MG63 (cell line): ENCODE results near the gene AUH. TPM values are rescaled to one million over a fixed set of nuclear protein-coding genes. Genes with fewer than 3 reads are reported as not detected.

Source experiments
- DNase-seq: peaks from one replicate; pipeline ENCODE4 v3.0.0-alpha.2; 2020
- H3K27me3 ChIP-seq: fragments of 250-450 bp; sonication (Bioruptor Pico); 2 replicates; pipeline ENCODE4 v1.5.1; 2020; ENCODE audit warnings: mild to moderate bottlenecking, moderate library complexity
- H3K36me3 ChIP-seq: fragments of 250-450 bp; sonication (Bioruptor Pico); 2 replicates; pipeline ENCODE4 v1.5.1; 2020; ENCODE audit warnings: mild to moderate bottlenecking, moderate library complexity
- H3K4me3 ChIP-seq: fragments of 250-450 bp; sonication (Bioruptor Pico); 2 replicates; pipeline ENCODE4 v1.5.1; 2020; ENCODE audit warnings: mild to moderate bottlenecking, moderate library complexity
- H3K9me3 ChIP-seq: fragments of 250-450 bp; sonication (Bioruptor Pico); 2 replicates; pipeline ENCODE4 v1.5.1; 2020; ENCODE audit warnings: mild to moderate bottlenecking, moderate library complexity
- total RNA-seq: library from RNA; depleted of rRNA; stranded (reverse); fragments of >200 nt; shearing (Covaris generic); gene quantifications from 2 replicates; pipeline ENCODE4 v1.2.3, GENCODE V29; 2014; ENCODE audit warnings: low replicate concordance

Gene AUH
- total RNA-seq, 1 experiment from 2014 or later = 6.7 TPM

GRCh38 chr9:91320299-91320698, 41.4 kb downstream of the AUH start:
- no peaks in the 10 kb centered on the region for H3K27me3 ChIP-seq
- no peaks in the 10 kb centered on the region for H3K36me3 ChIP-seq
- H3K4me3 ChIP-seq = no peak overlapping the region
- no peaks in the 10 kb centered on the region for H3K9me3 ChIP-seq
- no peak for DNase-seq

- no peak for DNase-seq
- Histone ChIP-seq H3K36me3 (no peaks in the 10 kb centered on the region), H3K27me3 (no peaks in the 10 kb centered on the region), H3K9me3 (no peaks in the 10 kb centered on the region), H3K4me3 (no peak overlapping the region)
Measured at GRCh38 chr9:91316093-91316492, 45.6 kb downstream of the AUH start.

- H3K9me3 ChIP-seq = no peaks in the 10 kb centered on the region
- H3K4me3 ChIP-seq = no peak overlapping the region
- H3K36me3 ChIP-seq = no peaks in the 10 kb centered on the region; the same call in 1 of the 2 replicates
- H3K27me3 ChIP-seq = no peaks in the 10 kb centered on the region
- DNase-seq = no peak
Measured at GRCh38 chr9:91315191-91315590, 46.5 kb downstream of the AUH start.

- Histone ChIP-seq H3K4me3 (no peak overlapping the region), H3K9me3 (no peaks in the 10 kb centered on the region), H3K27me3 (no peaks in the 10 kb centered on the region), H3K36me3 (no peaks in the 10 kb centered on the region; the same call in 1 of the 2 replicates)
- DNase-seq = no peak
Measured at GRCh38 chr9:91312717-91313325, 48.9 kb downstream of the AUH start.

- H3K36me3 ChIP-seq = no peaks in the 10 kb centered on the region; the same call in 1 of the 2 replicates
- H3K4me3 ChIP-seq = no peak overlapping the region
- H3K27me3 ChIP-seq = no peaks in the 10 kb centered on the region
- no peaks in the 10 kb centered on the region for H3K9me3 ChIP-seq
- DNase-seq = no peak
Measured at GRCh38 chr9:91310037-91310436, 51.7 kb downstream of the AUH start.

- H3K36me3 ChIP-seq = no peaks in the 10 kb centered on the region; the same call in 1 of the 2 replicates
Measured at GRCh38 chr9:91308191-91308590, 53.5 kb downstream of the AUH start.

GRCh38 chr9:91307279-91307678, 54.4 kb downstream of the AUH start:
- Histone ChIP-seq H3K27me3 (no peaks in the 10 kb centered on the region), H3K36me3 (no peaks in the 10 kb centered on the region; the same call in 1 of the 2 replicates)

More at GRCh38 chr9:91308191-91308590, 53.5 kb downstream of the AUH start:
- H3K9me3 ChIP-seq = no peaks in the 10 kb centered on the region
- DNase-seq = no peak
- no peak overlapping the region for H3K4me3 ChIP-seq
- no peaks in the 10 kb centered on the region for H3K27me3 ChIP-seq

GRCh38 chr9:91306296-91306630, 55.5 kb downstream of the AUH start:
- Histone ChIP-seq H3K27me3 (no peaks in the 10 kb centered on the region), H3K36me3 (no peaks in the 10 kb centered on the region; the same call in 1 of the 2 replicates), H3K4me3 (no peak overlapping the region), H3K9me3 (no peaks in the 10 kb centered on the region)
- no peak for DNase-seq

More at GRCh38 chr9:91307279-91307678, 54.4 kb downstream of the AUH start:
- Histone ChIP-seq H3K4me3 (no peak overlapping the region), H3K9me3 (no peaks in the 10 kb centered on the region)
- DNase-seq = no peak

GRCh38 chr9:91305596-91306295, 56.0 kb downstream of the AUH start:
- no peak for DNase-seq
- H3K9me3 ChIP-seq = no peaks in the 10 kb centered on the region
- no peaks in the 10 kb centered on the region; the same call in 1 of the 2 replicates for H3K36me3 ChIP-seq
- H3K27me3 ChIP-seq = no peaks in the 10 kb centered on the region
- H3K4me3 ChIP-seq = no peak overlapping the region

- Histone ChIP-seq H3K27me3 (no peaks in the 10 kb centered on the region), H3K36me3 (no peaks in the 10 kb centered on the region), H3K9me3 (no peaks in the 10 kb centered on the region), H3K4me3 (no peak overlapping the region)
- DNase-seq = no peak
Measured at GRCh38 chr9:91303741-91304415, 57.8 kb downstream of the AUH start.

GRCh38 chr9:91302831-91303230, 58.9 kb downstream of the AUH start:
- Histone ChIP-seq H3K9me3 (no peaks in the 10 kb centered on the region), H3K27me3 (no peaks in the 10 kb centered on the region), H3K4me3 (no peak overlapping the region), H3K36me3 (no peaks in the 10 kb centered on the region)
- no peak for DNase-seq

- Histone ChIP-seq H3K9me3 (no peaks in the 10 kb centered on the region), H3K36me3 (no peaks in the 10 kb centered on the region; the same call in 1 of the 2 replicates), H3K27me3 (no peaks in the 10 kb centered on the region), H3K4me3 (no peak overlapping the region)
- peak; percentile 17 for DNase-seq
Measured at GRCh38 chr9:91301161-91301560, 60.6 kb downstream of the AUH start.

GRCh38 chr9:91298311-91298710, 63.4 kb downstream of the AUH start:
- peaks cover 12% of the 10 kb centered on the region for H3K36me3 ChIP-seq
- H3K9me3 ChIP-seq = no peaks in the 10 kb centered on the region
- H3K27me3 ChIP-seq = no peaks in the 10 kb centered on the region
- DNase-seq = no peak
- H3K4me3 ChIP-seq = no peak overlapping the region

GRCh38 chr9:91297306-91297705, 64.4 kb downstream of the AUH start:
- Histone ChIP-seq H3K27me3 (no peaks in the 10 kb centered on the region), H3K9me3 (no peaks in the 10 kb centered on the region), H3K36me3 (peaks cover 12% of the 10 kb centered on the region), H3K4me3 (no peak overlapping the region)
- no peak for DNase-seq

- no peaks in the 10 kb centered on the region for H3K27me3 ChIP-seq
- H3K4me3 ChIP-seq = no peak overlapping the region
- H3K9me3 ChIP-seq = no peaks in the 10 kb centered on the region
- DNase-seq = no peak
- peaks cover 12% of the 10 kb centered on the region for H3K36me3 ChIP-seq
Measured at GRCh38 chr9:91296354-91296753, 65.4 kb downstream of the AUH start.

- H3K4me3 ChIP-seq = no peak overlapping the region
- no peak for DNase-seq
- H3K36me3 ChIP-seq = peaks cover 12% of the 10 kb centered on the region
- H3K9me3 ChIP-seq = no peaks in the 10 kb centered on the region
- no peaks in the 10 kb centered on the region for H3K27me3 ChIP-seq
Measured at GRCh38 chr9:91295357-91295756, 66.4 kb downstream of the AUH start.

GRCh38 chr9:91291866-91292265, 69.9 kb downstream of the AUH start:
- peaks cover 12% of the 10 kb centered on the region for H3K36me3 ChIP-seq
- DNase-seq = no peak

More at GRCh38 chr9:91291866-91292265, 69.9 kb downstream of the AUH start:
- H3K9me3 ChIP-seq = no peaks in the 10 kb centered on the region
- no peaks in the 10 kb centered on the region for H3K27me3 ChIP-seq
- H3K4me3 ChIP-seq = no peak overlapping the region
